HG02870 (cell line): ENCODE data around the gene GCHFR.

Source experiments
- ATAC-seq: cut with Tn5 transposase; IDR thresholded peaks from one replicate; pipeline ENCODE4 v1.9.1; 2021; ENCODE audit warnings: mild to moderate bottlenecking, moderate library complexity; ENCODE audit not compliant: unreplicated experiment

GCHFR gene

DNA sequence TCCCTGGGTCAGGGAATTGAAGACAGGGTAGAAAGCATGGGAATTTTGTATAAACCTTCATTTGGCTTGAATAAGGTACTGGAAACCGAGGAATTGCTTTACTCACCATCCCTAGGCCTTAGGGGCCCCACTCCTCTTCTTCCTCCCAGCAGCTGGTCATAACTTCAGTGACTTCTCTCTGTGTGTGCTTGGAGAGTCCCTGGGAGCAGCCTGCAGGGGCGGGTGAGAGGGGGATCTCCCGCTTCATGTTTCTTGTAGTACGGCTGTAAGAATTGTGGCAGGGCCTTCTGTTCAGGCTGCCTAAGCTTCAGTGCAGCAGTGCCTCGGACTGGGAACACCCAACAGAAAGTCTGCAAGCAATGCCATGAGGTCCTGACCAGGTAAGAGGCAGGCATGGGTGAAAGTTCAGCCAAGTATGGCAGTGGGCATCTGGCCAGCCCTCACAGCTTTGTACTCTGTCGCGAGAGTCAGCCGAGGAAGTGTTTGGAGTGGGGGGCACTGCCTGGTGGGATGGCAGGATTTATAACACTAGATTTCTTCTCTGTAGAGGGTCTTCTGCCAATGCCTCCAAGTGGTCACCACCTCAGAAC is 45.1 kb downstream of the GCHFR start:
- ATAC-seq, result no peak

GRCh38 chr15:40812721-40813425 is 49.0 kb downstream of the GCHFR start:
- ATAC-seq, result no peak

DNA sequence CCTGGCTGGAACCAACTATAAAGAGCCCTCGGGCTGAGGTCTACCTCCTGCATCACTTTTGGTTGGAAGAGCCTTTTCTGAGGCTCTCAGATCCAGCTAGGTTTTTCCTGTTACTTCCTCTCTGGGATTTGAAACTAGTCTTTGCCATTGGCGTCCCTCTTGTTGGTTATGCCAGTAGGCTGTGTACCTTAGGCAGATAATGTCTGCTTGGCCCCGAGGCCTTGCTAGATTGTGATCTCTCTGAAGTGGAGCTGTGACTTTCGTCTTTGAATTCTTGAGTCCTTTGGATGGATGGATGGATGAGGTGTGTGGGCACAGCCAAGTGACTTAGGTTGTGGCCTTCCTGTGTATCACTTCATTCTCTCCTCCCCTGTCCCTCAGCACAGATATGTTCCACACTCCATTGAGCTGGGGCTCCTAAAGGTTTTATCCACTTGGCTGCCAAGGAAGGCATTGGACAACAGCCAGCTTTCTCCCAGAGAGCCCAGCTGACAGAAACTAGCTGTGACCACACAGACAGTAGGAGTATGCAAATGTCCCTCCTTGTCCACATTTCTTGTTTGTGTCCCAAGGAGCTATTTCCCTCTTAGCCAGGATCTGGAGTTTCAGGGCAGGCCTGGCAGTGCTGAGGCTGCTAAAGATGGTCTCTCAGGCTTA is 51.3 kb downstream of the GCHFR start:
- no peak for ATAC-seq
